ENCODE data around the gene FAM185A. TPM values are rescaled to one million over a fixed set of nuclear protein-coding genes. Genes with fewer than 3 reads are reported as not detected.

FAM185A gene
- total RNA-seq, 4 donors from 2014 or later = 8.9 to 36.3 (median 13.0) TPM

DNA sequence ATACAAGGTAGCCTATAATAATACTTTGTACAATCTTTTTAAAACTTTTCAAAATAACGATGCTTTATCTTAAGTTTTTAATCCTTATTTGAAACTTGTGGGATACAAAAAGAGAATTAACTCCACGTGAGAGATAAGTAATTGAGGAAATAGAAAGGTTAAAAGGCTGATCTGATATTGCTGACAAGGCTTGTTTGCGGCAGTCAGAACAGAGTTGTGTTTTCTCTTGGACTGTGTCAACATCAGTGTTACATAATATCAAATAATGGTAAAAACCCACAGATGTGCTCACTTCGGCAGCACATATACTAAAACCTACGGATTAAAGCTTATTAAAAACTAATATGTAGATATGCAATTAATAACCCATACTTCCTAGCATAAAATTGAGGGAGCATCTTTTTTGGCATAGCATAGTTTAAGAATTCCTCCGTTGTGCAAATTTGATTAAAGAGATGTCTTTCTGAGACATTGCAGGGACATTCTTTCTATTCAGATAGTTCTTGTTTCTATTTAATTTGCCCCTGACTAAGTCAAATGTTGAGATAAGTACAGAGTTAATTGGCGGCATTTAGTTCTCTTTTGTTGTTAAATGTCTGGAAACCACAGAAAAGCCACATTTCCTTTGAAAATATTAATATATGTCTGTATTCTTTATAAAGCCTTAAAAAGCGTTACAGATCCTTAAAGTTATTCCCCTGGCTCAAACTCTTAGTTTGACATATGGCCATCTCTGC lies 63.3 kb downstream of the FAM185A start:
- no peaks in the 10 kb centered on the region for H3K9me3 ChIP-seq
- TF ChIP-seq POLR2A (IDR thresholded peaks at IDR 0.05) = no peak
- ATAC-seq = no peak
- H3K27me3 ChIP-seq = no peaks in the 10 kb centered on the region
- H3K27ac ChIP-seq = no peak overlapping the region
- H3K4me3 ChIP-seq = no peak overlapping the region
- peaks cover 0 to 13% of the 10 kb centered on the region in 2 donors for H3K36me3 ChIP-seq
- 33 to 68% methylated on average over 8 of the region's 8 CpGs for WGBS, 2 donors (ENCODE audit: low coverage in 1 of 2)
- peaks cover 0 to 27% (median 0%) of the 10 kb centered on the region in 3 donors for H3K4me1 ChIP-seq

DNA sequence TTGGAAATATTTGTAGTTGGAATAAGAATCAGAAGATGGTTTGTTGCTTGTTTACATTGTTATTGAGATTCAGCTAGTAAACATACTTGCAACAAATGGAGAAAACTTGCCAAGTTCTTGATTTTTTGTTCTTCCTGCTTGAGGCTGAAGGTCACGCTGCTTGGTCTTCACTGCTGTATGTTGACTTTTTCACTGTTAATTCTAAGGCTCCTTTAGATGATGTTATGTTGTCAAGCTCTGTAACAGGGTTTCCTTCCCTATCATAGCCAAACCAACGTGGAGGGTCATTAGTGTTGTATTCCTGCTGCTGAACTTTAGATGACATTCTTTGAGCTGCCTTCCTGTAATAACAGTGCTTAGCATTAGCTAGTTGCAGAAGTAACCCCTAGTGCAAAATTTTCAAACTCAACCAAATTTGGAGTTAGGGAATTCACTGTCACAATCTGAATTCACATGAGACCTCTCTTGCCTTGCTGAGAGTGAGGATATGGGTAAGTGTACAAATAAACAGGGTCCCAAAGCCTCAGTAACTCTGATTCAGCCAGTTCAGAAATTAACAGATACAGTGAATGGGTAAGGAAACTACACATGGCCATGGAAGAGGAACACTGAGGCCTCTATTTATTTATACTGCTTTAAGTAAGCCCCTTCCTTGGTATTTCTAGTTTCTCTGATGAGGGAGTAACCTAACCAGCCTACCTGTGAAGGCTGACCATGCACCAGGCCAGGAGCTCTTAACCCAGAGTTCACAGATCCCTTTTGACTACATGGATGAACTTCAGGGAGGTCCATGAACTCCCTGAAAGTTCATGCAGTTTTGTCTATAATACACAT lies 64.6 kb downstream of the FAM185A start:
- TF ChIP-seq POLR2A (IDR thresholded peaks at IDR 0.05) (no peak), EP300 (IDR thresholded peaks at IDR 0.05) (no peak), POLR2AphosphoS5 (IDR thresholded peaks at IDR 0.05) (no peak)
- TF ChIP-seq, protein P1, sequence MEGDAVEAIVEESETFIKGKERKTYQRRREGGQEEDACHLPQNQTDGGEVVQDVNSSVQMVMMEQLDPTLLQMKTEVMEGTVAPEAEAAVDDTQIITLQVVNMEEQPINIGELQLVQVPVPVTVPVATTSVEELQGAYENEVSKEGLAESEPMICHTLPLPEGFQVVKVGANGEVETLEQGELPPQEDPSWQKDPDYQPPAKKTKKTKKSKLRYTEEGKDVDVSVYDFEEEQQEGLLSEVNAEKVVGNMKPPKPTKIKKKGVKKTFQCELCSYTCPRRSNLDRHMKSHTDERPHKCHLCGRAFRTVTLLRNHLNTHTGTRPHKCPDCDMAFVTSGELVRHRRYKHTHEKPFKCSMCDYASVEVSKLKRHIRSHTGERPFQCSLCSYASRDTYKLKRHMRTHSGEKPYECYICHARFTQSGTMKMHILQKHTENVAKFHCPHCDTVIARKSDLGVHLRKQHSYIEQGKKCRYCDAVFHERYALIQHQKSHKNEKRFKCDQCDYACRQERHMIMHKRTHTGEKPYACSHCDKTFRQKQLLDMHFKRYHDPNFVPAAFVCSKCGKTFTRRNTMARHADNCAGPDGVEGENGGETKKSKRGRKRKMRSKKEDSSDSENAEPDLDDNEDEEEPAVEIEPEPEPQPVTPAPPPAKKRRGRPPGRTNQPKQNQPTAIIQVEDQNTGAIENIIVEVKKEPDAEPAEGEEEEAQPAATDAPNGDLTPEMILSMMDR (IDR thresholded peaks at IDR 0.05) = no peak
- 54 to 75% methylated on average over 2 of the region's 2 CpGs for WGBS, 2 donors (ENCODE audit: low coverage in 1 of 2)
- ATAC-seq = no peak

DNA sequence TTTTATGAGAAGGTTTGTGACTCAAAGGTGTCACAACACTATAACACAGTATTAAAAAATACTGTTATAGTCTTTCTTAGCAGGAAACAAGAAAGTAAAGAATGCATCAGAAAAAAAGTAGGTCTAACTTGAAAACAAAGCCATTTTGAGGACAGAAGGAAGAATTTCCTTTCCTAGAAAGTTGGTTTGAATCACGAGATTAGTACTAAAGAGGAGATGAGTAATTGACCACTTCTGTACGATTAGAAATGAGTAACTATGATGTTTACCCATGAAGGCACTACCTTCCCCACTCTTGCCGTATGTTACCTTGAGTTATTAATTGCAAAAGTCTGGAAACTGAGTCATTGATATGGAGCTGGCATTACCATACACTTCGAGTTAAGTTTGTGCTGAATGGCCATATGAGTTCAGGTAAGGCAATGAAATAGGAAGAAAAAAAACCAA lies 65.2 kb downstream of the FAM185A start:
- Histone ChIP-seq H3K4me1 (peaks cover 0 to 27% (median 0%) of the 10 kb centered on the region in 3 donors), H3K27me3 (no peaks in the 10 kb centered on the region), H3K9me3 (no peaks in the 10 kb centered on the region), H3K27ac (no peak overlapping the region), H3K4me3 (no peak overlapping the region), H3K36me3 (peaks cover 0 to 6% of the 10 kb centered on the region in 2 donors)
- TF ChIP-seq EP300 (IDR thresholded peaks at IDR 0.05) (no peak), POLR2AphosphoS5 (IDR thresholded peaks at IDR 0.05) (no peak), POLR2A (IDR thresholded peaks at IDR 0.05) (no peak)
- TF ChIP-seq, protein P1 (IDR thresholded peaks at IDR 0.05) = no peak
- ATAC-seq = no peak
- WGBS, 2 donors (ENCODE audit: low coverage in 1 of 2) = 58 to 78% methylated on average over 4 of the region's 4 CpGs

More for the DNA sequence above, 64.6 kb downstream of the FAM185A start:
- H3K27me3 ChIP-seq = no peaks in the 10 kb centered on the region
- H3K36me3 ChIP-seq = peaks cover 0 to 9% of the 10 kb centered on the region in 2 donors
- no peaks in the 10 kb centered on the region for H3K9me3 ChIP-seq
- H3K27ac ChIP-seq = no peak overlapping the region
- no peak overlapping the region for H3K4me3 ChIP-seq
- peaks cover 0 to 27% (median 0%) of the 10 kb centered on the region in 3 donors for H3K4me1 ChIP-seq

DNA sequence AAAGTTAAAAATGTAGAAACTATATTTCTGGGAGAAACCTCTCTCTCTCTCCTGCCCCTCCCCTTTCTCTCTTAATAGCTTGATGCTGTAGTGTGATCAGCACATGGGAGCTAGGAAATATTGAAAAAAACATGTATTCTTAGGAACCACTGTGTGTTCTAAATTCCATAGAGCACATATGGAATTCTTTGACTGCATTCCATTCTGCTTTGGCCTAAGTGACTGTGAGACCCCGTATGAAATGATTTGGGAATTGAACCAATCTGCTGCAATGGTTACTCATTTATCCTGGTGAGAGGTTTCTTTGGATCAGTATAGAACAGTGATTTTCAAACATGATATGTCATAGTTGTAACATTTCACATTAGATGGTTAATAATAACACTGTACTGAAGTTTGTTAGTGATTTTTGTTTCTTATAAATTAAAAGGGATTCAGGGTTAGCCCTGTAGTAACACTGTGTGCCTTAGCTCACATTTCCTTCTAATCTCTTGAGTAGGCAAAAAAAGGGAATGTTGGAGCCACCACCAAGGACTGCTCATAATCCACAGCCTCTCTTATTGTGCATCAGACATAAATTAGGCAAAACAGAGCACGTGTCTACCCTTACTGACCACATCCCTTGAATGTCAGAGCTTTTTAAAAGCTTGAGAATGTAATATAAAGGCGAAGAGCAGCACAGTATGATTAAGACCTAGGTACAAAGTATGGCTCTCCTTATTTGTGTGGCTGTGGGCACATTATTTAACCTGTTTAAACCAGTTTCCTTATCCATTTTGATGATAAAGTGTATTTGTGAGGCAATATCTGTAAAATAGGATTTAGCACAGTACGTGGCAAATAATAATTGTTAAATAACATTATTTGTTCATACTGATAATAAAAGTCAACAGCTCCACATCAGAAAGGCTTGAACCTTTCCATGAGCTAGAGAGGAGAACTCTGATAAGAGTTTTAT lies 69.1 kb downstream of the FAM185A start:
- H3K36me3 ChIP-seq = peaks cover 0 to 31% of the 10 kb centered on the region in 2 donors
- no peak for ATAC-seq
- WGBS, 2 donors (ENCODE audit: low coverage in 1 of 2) = 76 to 77% methylated on average over 4 of the region's 4 CpGs
- TF ChIP-seq, protein P1 (IDR thresholded peaks at IDR 0.05) = no peak
- TF ChIP-seq POLR2AphosphoS5 (IDR thresholded peaks at IDR 0.05) = no peak
- TF ChIP-seq EP300 (IDR thresholded peaks at IDR 0.05) = no peak
- TF ChIP-seq POLR2A (IDR thresholded peaks at IDR 0.05) = no peak
- H3K27me3 ChIP-seq = no peaks in the 10 kb centered on the region
- H3K4me3 ChIP-seq = no peak overlapping the region
- H3K4me1 ChIP-seq = peaks cover 0 to 6% (median 0%) of the 10 kb centered on the region in 3 donors
- no peak overlapping the region for H3K27ac ChIP-seq
- no peaks in the 10 kb centered on the region for H3K9me3 ChIP-seq
